Hepatocyte (in vitro differentiated cells): ENCODE measurements around the gene DENND2D. TPM values are rescaled to one million over a fixed set of nuclear protein-coding genes. Genes with fewer than 3 reads are reported as not detected.

Experiments
- DNase-seq: peaks from one replicate; pipeline ENCODE4 v3.0.0-alpha.2; 2016; ENCODE audit warnings: low spot score
- H2AFZ ChIP-seq: fragments of 200-600 bp; sonication (generic); 2 replicates; pipeline ENCODE4 v1.6.0; 2016; ENCODE audit warnings: antibody characterized with exemption, mild to moderate bottlenecking
- H3K27ac ChIP-seq: fragments of 200-600 bp; sonication (generic); 2 replicates; pipeline ENCODE4 v1.5.1; 2016; ENCODE audit warnings: mild to moderate bottlenecking
- H3K27me3 ChIP-seq: fragments of 200-600 bp; sonication (generic); 2 replicates; pipeline ENCODE4 v1.6.1; 2016
- H3K36me3 ChIP-seq: fragments of 200-600 bp; sonication (generic); replicated peaks from 2 replicates; pipeline ENCODE4 v1.5.1; 2016; ENCODE audit warnings: low read depth; ENCODE audit not compliant: insufficient read depth
- H3K4me1 ChIP-seq: fragments of 200-600 bp; sonication (generic); 2 replicates; pipeline ENCODE4 v1.5.1; 2016; ENCODE audit warnings: mild to moderate bottlenecking, moderate library complexity; ENCODE audit not compliant: insufficient read depth
- H3K4me2 ChIP-seq: fragments of 200-600 bp; sonication (generic); 2 replicates; pipeline ENCODE4 v1.6.0; 2016
- H3K4me3 ChIP-seq: fragments of 200-600 bp; sonication (generic); 2 replicates; pipeline ENCODE4 v1.5.1; 2016; ENCODE audit warnings: mild to moderate bottlenecking
- H3K79me2 ChIP-seq: fragments of 200-600 bp; sonication (generic); 2 replicates; pipeline ENCODE4 v1.6.0; 2017; ENCODE audit warnings: mild to moderate bottlenecking
- H3K9me2 ChIP-seq: fragments of 200-600 bp; sonication (generic); replicated peaks from 2 replicates; pipeline ENCODE4 v1.6.0; 2017; ENCODE audit warnings: mild to moderate bottlenecking; ENCODE audit not compliant: insufficient read depth
- H3K9me3 ChIP-seq: fragments of 200-600 bp; sonication (generic); 2 replicates; pipeline ENCODE4 v1.5.1; 2016; ENCODE audit warnings: low read depth, mild to moderate bottlenecking
- H4K20me1 ChIP-seq: fragments of 200-600 bp; sonication (generic); 2 replicates; pipeline ENCODE4 v1.6.0; 2016; ENCODE audit warnings: mild to moderate bottlenecking; ENCODE audit not compliant: insufficient read depth, poor library complexity, severe bottlenecking
- CTCF ChIP-seq: fragments of 200-600 bp; sonication (generic); IDR thresholded peaks from 2 replicates; pipeline ENCODE4 v1.5.1; 2016; ENCODE audit warnings: antibody characterized with exemption, mild to moderate bottlenecking; ENCODE audit not compliant: poor library complexity
- EZH2 ChIP-seq: fragments of 200-600 bp; sonication (generic); IDR thresholded peaks from 2 replicates; pipeline ENCODE4 v1.6.1; 2016; ENCODE audit warnings: antibody characterized with exemption, mild to moderate bottlenecking, borderline replicate concordance
- EZH2phosphoT487 ChIP-seq: fragments of 200-600 bp; sonication (generic); IDR thresholded peaks from one replicate; pipeline ENCODE4 v1.6.1; 2018; ENCODE audit warnings: antibody characterized with exemption, mild to moderate bottlenecking, low read depth, moderate library complexity; ENCODE audit not compliant: unreplicated experiment, severe bottlenecking
- WGBS: methylation state at CpG from one replicate; pipeline ENCODE4 v1.1.6; 2016; ENCODE audit warnings: low lambda C conversion rate; ENCODE audit errors: missing lambda C conversion rate; 5-methylcytosine and 5-hydroxymethylcytosine counted together
- polyA plus RNA-seq: library from polyadenylated mRNA; unstranded; fragments of >200 nt; fragmentation: Nextera tagmentation; extraction: Ambion mirVana; gene quantifications from 2 replicates; pipeline ENCODE4 v1.2.1, GENCODE V29; 2016
- total RNA-seq: library from RNA; depleted of rRNA; stranded (reverse); fragments of >200 nt; gene quantifications from 2 replicates; pipeline ENCODE4 v1.2.3, GENCODE V29; 2014

DENND2D gene
- total and polyA plus RNA-seq, 2 experiments from 2014 or later, result 7.6 to 8.3 TPM

DNA sequence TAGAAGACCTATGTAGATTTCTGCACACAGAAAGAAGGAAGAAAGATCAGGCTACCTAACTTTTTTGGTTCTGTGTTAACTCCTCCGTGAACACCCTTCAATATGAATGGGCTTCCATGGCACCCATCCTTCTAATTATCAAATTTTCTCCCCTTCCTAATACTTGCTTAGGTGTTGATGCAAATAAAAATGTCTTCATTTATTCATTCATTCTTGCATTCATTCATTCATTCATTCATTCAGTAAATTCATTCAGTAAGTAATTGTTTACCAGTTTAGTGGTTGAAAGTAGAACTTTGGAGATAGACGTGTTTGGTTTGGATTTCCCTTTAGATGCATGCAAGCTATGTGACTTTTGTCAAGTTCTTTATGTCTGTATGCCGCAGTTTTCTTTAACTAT lies 31.7 kb upstream of the DENND2D start:
- H2AFZ ChIP-seq, result no peak overlapping the region
- H3K4me2 ChIP-seq, result no peak overlapping the region
- no peaks in the 10 kb centered on the region for H3K36me3 ChIP-seq
- no peaks in the 10 kb centered on the region for H4K20me1 ChIP-seq
- DNase-seq, result no peak
- no peaks in the 10 kb centered on the region for H3K9me2 ChIP-seq
- TF ChIP-seq CTCF, result no peak
- TF ChIP-seq EZH2phosphoT487, result no peak
- no peak overlapping the region for H3K27ac ChIP-seq
- no peaks in the 10 kb centered on the region for H3K79me2 ChIP-seq
- no peaks in the 10 kb centered on the region for H3K27me3 ChIP-seq
- 95% methylated on average over 3 of the region's 3 CpGs for WGBS
- H3K4me3 ChIP-seq, result no peak overlapping the region
- peaks cover 7% of the 10 kb centered on the region for H3K4me1 ChIP-seq
- H3K9me3 ChIP-seq, result no peaks in the 10 kb centered on the region

GRCh38 chr1:111228748-111229126 lies 28.3 kb upstream of the DENND2D start:
- H3K4me1 ChIP-seq, result peaks cover 7% of the 10 kb centered on the region
- H4K20me1 ChIP-seq, result no peaks in the 10 kb centered on the region
- H3K9me3 ChIP-seq, result no peaks in the 10 kb centered on the region
- TF ChIP-seq EZH2, result no peak
- TF ChIP-seq EZH2phosphoT487, result no peak
- no peaks in the 10 kb centered on the region for H3K36me3 ChIP-seq
- no peak for DNase-seq
- no peak overlapping the region for H2AFZ ChIP-seq
- no peak overlapping the region for H3K4me3 ChIP-seq
- no peaks in the 10 kb centered on the region for H3K79me2 ChIP-seq
- WGBS, result 64% methylated on average over 2 of the region's 2 CpGs
- H3K27me3 ChIP-seq, result no peaks in the 10 kb centered on the region
- H3K9me2 ChIP-seq, result no peaks in the 10 kb centered on the region
- no peak overlapping the region for H3K4me2 ChIP-seq
- peak overlapping the region; percentile 63 for H3K27ac ChIP-seq

- Histone ChIP-seq H3K27me3 (no peaks in the 10 kb centered on the region), H3K4me1 (peaks cover 9% of the 10 kb centered on the region), H4K20me1 (no peaks in the 10 kb centered on the region), H3K4me3 (no peak overlapping the region), H2AFZ (no peak overlapping the region), H3K27ac (peak overlapping the region; percentile 63), H3K9me3 (no peaks in the 10 kb centered on the region), H3K79me2 (no peaks in the 10 kb centered on the region), H3K36me3 (no peaks in the 10 kb centered on the region), H3K4me2 (no peak overlapping the region), H3K9me2 (no peaks in the 10 kb centered on the region)
- 73% methylated on average over 6 of the region's 6 CpGs for WGBS
- DNase-seq, result peak; percentile 24
- TF ChIP-seq CTCF, result no peak
- TF ChIP-seq EZH2phosphoT487, result no peak
- no peak for TF ChIP-seq EZH2
Measured at GRCh38 chr1:111227851-111228747, 27.7 kb upstream of the DENND2D start.

DNA sequence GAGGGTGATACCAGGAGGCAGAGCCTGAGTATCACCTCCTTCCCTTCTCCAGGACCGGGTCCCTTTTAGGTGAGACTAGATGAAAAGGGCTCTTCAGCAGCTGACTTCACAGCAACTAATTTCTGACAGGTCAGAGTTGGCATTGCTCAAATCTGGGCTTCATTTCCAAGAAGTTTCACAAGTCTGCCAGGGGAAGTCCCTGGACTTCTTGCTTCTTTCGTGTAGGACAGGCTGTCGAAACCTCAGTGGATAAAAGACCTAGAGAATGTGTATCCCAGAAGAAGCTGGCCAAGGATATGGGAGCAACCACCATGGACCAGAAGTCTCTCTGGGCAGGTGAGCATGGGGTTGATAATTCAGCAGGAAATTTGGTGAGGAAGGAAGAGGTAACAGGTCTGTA lies 27.0 kb upstream of the DENND2D start, which contains the start of gene CHI3L2:
TSS of gene CHI3L2 (plus strand) at position 280 of the 400 bp plus-strand sequence. CDS start at position 297, 17 bp downstream.
- Histone ChIP-seq H3K9me3 (no peaks in the 10 kb centered on the region), H3K9me2 (no peaks in the 10 kb centered on the region), H4K20me1 (no peaks in the 10 kb centered on the region), H3K27me3 (no peaks in the 10 kb centered on the region), H2AFZ (no peak within 1 kb of the TSS), H3K4me1 (peaks cover 15% of the 10 kb centered on the region), H3K36me3 (no peaks in the 10 kb centered on the region), H3K4me3 (no peak within 1 kb of the TSS), H3K4me2 (no peak within 1 kb of the TSS), H3K79me2 (no peaks in the 10 kb centered on the region), H3K27ac (peak within 1 kb of the TSS; percentile 63)
- TF ChIP-seq EZH2 (no peak), CTCF (no peak), EZH2phosphoT487 (no peak)
- WGBS, result 89% methylated on average over 3 of the region's 3 CpGs
- no peak for DNase-seq
